ENCODE results near the gene COL5A1.

DNA sequence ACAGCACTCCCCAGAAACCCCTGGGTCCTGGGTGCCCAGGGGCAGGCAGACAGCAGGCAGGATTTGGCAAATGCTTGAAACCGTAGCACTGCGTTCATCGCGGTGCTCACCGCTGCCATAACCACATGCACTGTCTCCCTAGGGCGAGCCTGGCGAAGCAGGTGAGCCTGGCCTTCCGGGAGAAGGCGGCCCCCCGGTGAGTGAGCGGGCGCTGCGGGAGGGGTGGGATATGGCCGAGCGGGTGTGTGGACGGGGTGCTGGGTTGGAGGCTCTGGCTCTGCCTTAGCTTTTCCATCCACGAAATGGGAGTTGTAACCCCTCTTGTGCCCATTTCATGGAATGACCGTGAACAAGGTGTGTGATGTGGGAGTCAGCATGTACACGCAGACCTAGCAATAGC, 172.2 kb downstream of the COL5A1 start:
- no peak for TF ChIP-seq POLR2A (IDR thresholded peaks at IDR 0.05)
- TF ChIP-seq, protein P1, sequence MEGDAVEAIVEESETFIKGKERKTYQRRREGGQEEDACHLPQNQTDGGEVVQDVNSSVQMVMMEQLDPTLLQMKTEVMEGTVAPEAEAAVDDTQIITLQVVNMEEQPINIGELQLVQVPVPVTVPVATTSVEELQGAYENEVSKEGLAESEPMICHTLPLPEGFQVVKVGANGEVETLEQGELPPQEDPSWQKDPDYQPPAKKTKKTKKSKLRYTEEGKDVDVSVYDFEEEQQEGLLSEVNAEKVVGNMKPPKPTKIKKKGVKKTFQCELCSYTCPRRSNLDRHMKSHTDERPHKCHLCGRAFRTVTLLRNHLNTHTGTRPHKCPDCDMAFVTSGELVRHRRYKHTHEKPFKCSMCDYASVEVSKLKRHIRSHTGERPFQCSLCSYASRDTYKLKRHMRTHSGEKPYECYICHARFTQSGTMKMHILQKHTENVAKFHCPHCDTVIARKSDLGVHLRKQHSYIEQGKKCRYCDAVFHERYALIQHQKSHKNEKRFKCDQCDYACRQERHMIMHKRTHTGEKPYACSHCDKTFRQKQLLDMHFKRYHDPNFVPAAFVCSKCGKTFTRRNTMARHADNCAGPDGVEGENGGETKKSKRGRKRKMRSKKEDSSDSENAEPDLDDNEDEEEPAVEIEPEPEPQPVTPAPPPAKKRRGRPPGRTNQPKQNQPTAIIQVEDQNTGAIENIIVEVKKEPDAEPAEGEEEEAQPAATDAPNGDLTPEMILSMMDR (IDR thresholded peaks at IDR 0.05): no peak

All from esophagus squamous epithelium (tissue), 4 donors.